HG03521 (cell line): ENCODE results near the gene GRM5.

Experiments used
- ATAC-seq: cut with Tn5 transposase; IDR thresholded peaks from one replicate; pipeline ENCODE4 v1.9.1; 2021; ENCODE audit warnings: mild to moderate bottlenecking, moderate library complexity; ENCODE audit not compliant: unreplicated experiment

The GRM5 gene

DNA sequence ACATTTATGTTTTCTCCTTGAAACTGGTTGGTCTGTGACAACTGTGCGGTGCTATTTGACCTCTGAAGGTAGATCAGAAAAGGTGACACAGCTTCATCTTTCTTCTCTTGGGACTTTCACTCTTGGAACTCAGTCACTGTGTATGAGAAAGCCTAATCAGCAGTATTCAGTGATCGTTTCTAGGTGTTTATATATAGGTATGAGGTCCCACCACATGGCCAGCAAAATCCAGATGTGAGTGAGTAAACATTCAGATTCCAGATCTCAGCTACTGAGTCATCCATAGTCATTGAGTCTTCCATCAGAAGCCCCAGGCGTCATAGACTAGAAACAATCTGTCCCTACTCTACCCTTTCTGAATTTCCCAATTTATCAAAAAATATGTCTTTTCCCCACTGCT lies 610.9 kb downstream of the GRM5 start:
- no peak for ATAC-seq
